HCT116 (cell line): ENCODE measurements around the gene MED9.

Source experiments
- CEBPB ChIP-seq: IDR thresholded peaks from 2 replicates; pipeline ENCODE4 v1.6.1; 2012; ENCODE audit warnings: low read depth
- CTCF ChIP-seq, 3 experiments: fragments of 200-600 bp in 1 of 3; sonication (generic) in 1 of 3; IDR thresholded peaks in 2 of 3; conservative IDR thresholded peaks in 1 of 3; 2 replicates each; pipeline ENCODE4 v1.5.1; 2012 to 2017; ENCODE audit warnings: low read depth in 2 of 3, low read length in 2 of 3, antibody characterized with exemption in 1 of 3, borderline replicate concordance in 1 of 3, control low read depth in 1 of 3, mild to moderate bottlenecking in 1 of 3, mixed read lengths in 1 of 3, mixed run types in 1 of 3, moderate library complexity in 1 of 3; ENCODE audit not compliant: insufficient read depth in 1 of 3
- EZH2 ChIP-seq: fragments of 200-600 bp; sonication (generic); IDR thresholded peaks from 2 replicates; pipeline ENCODE4 v1.6.1; 2017; ENCODE audit warnings: antibody characterized with exemption, mixed run types
- EZH2phosphoT487 ChIP-seq: fragments of 200-600 bp; IDR thresholded peaks from 2 replicates; pipeline ENCODE4 v1.6.1; 2018; ENCODE audit warnings: antibody characterized with exemption, borderline replicate concordance
- MAX ChIP-seq: IDR thresholded peaks from 2 replicates; pipeline ENCODE4 v1.6.1; 2012
- POLR2A ChIP-seq: IDR thresholded peaks from 2 replicates; pipeline ENCODE4 v1.7.0; 2011; ENCODE audit warnings: borderline replicate concordance; ENCODE audit not compliant: insufficient read depth, insufficient read length; ENCODE audit errors: extremely low read depth
- POLR2AphosphoS5 ChIP-seq: IDR thresholded peaks from 2 replicates; pipeline ENCODE4 v1.6.1; 2011; ENCODE audit warnings: mild to moderate bottlenecking, low read depth, low read length, moderate library complexity

GRCh38 chr17:17526369-17526768, 49.6 kb downstream of the MED9 start:
- TF ChIP-seq CTCF (IDR thresholded peaks at IDR 0.05 in 2 of 3, conservative IDR thresholded peaks at IDR 0.05 in 1 of 3; ENCODE audit: borderline replicate concordance in 1 of 3, insufficient read depth in 1 of 3, low read depth in 2 of 3, low read length in 2 of 3) (no peak), POLR2A (no peak), POLR2AphosphoS5 (no peak), EZH2phosphoT487 (no peak), MAX (no peak), EZH2 (no peak), CEBPB (no peak)
